Measurements from ENCODE around the gene FRK.
"Not testable (repeated sequence)": the region's sequence is repeated elsewhere in the genome, so short reads cannot be mapped to it uniquely, and the experiment has no call there.

The FRK gene

DNA sequence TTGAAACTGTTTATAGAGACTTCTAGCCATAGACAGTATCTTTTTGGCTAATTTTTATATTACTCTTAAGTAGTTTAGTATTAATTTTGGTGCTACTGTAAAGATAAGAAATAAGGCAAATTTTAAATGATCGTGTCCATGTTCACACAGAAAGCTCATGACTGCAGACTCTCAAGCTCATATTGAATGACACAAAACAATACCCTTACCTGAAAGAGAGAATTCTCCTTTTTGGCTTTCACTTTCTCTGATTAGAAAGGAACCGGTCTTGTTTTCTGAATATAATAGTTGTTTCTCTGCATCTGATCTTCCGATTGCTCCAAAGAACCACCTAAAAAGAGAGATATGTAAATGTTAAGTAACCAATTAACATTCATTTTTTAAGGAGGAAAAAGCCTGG, 57.0 kb downstream of the FRK start:
- DNase-seq: no peak

DNA sequence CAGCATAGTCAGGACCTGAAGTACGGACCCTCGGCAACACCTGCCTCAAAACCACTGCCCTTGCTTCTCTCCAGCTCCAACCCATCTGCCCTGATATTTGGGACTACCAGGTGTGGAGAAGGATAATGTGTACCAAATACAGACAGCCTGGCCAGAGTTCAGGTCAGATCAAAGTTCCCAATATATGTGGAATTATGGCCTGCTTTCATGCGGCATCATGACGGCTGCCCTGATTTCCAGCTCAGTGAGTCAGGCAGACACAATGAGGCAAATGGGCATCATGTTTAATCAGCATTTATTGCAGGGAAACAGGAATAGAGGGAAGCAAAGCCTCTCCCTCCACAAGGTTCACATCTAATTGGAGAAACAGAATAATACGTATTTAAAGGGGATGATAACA, 57.9 kb downstream of the FRK start:
- no peak for DNase-seq

DNA sequence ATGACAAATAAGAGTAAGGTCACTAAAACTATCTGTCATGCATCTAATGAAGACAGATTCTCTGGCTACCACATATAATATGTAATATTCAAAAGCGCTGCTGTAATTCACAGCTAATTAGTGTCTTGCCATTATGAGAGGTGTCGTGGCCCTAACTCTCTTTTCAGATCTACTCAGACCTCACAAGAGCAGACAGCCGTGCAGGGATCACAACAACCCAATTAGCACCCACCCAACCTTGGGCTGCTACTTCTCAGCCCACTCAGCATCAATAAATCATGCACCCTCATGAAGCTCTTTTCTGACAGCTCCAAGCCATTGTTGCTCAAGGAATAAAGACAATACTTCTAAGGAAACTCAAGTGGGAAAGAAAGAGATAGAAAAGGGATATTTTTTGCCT, 61.5 kb downstream of the FRK start:
- no peak for DNase-seq

DNA sequence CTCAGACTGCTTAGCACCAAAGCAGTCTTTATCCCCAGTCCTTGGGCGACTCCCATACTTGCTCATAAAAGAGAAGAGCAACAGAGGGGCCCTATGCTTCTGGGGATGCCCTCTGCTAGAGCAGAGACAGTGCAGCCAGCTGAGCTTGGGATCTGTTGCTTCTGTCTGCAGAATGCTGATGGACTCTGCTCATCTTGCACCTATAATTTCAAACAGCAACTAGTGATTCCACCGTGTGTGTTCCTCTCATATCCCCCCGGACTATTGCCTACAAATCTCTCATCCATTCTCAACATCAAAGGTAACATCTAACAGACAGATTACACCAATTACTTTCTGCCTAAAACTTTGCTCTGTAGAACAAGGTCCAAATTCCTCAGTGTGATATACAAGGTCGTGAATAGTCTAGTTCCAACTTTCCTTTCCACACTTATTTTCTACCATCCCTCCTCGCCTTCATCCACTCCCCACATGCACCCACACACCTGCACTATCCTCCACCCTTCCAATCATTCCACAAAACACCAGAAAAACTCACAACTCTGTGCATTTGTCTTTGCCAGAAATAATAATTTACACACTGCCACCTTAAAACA, 62.6 kb downstream of the FRK start:
- DNase-seq: no peak

- DNase-seq: no peak
Measured at GRCh38 chr6:115986026-115986425, 74.7 kb downstream of the FRK start.

DNA sequence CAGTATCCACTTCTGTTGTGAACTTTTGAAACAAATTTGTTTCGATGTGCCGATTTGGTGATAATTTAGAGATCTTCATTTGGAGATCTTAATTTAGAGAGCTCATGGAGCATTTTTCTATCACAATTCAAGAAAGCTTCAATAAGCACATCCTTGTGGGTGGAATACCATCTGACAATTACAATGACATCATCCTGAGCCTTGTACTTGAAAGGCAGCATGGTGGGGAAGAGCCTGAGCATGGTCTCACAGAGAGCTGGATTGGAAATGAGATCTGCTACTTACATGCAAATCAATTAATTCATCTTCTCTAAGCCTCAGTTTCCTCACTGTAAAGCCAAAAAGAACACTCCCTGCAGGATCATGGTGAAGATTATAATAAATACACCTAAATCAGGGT, 75.9 kb downstream of the FRK start:
- no peak for DNase-seq

DNA sequence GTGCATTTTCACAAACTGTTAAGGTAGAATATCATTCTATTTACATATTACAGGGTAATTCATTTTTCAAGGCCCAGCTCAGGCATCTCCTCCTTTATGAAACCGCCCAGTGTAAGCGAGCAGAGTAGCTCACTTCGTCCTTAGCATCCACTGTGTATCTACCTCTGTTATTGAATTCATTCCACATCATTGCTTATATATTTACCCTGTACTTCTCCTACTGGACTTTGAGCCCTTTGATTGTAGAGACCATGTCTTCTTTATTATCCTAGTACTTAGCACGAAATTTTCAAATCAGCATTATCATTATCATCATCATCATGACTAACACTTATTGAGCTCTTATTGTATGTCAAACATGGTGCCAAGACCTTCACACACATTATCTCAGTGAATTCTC, 76.7 kb downstream of the FRK start:
- no peak for DNase-seq

DNA sequence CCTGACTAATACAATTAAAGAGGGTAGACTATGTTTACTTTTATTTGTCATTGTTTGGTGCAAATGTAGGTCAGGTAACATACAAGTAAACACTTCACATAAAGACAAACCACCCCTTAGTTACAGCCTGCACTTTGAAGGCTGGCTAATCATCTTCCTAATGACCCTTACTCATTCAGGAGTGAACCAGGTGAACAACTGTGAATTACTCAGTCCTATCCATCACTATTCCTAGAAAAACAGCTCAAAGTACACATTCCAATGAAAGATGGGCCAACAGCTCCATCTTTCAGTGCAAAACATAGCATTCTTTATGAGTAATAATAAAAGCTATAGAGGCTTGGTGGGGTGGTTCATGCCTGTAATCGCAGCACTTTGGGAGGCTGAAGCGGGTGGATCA, 78.2 kb downstream of the FRK start:
- no peak for DNase-seq

GRCh38 chr6:115977220-115977619, 83.5 kb downstream of the FRK start:
- DNase-seq: no peak

DNA sequence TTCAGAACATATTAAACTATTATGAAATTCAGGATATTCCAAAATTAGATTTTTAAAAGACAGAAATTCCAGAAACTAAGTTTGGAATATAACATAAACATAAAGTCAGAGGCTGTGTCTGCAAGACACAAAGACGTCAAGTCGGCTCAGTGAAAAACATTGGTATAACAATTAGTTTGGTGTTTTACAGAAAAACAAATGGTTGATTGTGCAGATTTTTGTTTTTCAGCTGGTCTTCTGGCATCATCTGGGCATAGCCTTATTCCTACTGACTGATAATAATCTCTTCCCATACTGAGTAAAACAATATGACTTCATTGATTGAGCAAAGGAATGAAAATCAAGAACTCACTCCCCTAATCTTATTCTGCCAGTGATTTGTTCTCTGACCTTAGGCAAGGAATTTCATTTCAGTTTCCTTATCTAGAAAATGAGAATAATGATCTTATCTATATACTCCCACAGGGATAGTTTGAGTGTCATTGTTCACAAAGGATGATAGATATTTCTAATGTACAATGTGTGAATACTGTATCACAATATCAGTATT, 84.3 kb downstream of the FRK start:
- DNase-seq: no peak

GRCh38 chr6:115972679-115973078, 88.0 kb downstream of the FRK start:
- peak; percentile 19 for DNase-seq

DNA sequence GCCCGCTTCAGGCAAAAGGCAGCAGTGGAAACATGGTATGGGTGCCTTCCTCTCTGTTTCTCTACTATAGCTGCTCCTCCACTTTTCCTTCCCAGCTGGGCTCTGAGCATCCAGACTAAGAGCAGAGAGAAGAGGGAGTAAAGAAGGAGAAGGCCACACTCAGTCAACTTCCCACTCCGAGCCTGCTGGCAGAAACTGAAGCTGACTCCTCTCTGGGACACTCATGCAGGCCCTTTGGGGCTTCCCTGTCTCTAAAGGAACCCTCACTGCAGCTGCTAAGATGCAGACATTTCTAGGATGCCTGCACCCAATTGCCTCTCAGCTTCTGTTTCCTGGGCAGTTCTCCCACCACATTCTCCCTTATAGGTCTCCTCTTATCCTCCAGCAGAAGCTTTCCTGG, 88.9 kb downstream of the FRK start:
- no peak for DNase-seq

DNA sequence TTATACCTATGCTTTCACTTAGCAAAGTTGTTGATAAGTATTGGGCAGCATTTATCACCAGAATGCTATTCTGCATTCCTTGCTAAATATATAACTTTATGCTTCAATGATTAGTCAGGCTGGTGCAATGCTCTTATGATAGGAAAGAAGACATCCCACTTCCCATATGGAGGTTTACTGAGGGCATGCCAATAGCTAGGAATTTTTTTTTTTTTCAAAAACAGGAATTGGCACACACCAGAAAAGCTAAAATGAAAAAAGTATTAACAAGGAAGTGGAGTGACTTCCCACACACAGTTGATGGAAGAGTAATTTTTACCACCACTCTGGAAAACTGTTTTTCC, 90.8 kb downstream of the FRK start:
- DNase-seq: peak; percentile 79

DNA sequence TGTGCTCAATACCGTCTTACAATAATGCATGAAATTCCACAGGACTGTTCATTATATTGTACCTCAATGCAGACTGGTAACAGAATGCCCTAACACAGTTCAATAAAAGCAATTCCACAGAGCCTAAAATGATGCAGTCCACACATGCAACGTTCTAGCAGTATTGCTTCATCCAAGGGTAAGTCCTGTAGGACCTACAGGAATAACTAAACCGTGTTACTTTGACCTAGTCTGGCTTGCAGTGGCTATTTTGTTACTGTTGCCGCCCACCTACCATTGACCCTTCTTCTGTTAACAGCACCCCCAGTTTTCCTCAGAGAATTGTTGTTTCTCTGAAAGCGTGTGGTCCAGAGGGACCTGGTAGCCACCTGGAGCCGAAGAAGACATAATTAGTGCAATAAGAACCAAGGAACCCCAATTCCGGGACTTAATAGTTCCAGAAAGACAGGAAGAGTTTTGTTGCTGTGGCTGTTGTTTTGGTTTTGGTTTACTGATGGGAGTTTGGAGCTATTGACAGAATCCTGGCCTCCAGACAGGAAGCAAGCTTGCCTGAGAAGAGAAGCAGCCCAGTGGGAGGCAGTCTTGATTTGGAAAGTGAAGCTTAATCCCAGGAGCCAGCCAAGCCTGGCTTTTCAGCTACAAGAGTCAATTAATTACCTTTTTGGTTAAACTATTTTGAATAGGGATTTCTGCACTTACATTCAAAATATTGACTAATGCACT, 91.3 kb downstream of the FRK start:
- peak; percentile 13 for DNase-seq

DNA sequence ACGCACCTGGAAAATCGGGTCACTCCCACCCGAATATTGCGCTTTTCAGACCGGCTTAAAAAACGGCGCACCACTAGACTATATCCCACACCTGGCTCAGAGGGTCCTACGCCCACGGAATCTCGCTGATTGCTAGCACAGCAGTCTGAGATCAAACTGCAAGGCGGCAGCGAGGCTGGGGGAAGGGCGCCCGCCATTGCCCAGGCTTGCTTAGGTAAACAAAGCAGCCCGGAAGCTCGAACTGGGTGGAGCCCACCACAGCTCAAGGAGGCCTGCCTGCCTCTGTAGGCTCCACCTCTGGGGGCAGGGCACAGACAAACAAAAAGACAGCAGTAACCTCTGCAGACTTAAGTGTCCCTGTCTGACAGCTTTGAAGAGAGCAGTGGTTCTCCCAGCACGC, 100.4 kb downstream of the FRK start:
- not testable (repeated sequence) for DNase-seq

DNA sequence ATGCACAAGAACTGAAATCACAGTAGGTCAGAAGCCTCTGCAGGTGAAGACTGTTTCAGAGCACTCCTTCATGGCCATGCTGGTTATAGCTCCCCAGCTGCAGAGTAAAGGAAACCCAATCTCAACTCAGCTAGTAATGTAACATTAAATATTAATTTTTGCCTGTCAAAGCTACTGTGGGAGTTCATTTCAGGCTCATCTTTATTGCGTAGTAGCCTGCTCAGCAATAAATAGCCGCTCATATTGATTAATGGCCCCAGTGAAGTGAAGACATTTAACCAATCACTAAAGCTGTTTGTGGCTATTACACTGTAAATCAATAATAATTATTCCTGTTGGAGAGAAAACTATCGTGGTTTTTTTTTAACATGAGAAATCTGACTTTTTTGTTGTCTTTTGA, 101.7 kb downstream of the FRK start:
- no peak for DNase-seq

- DNase-seq: no peak
Measured at GRCh38 chr6:115954740-115955139, 106.0 kb downstream of the FRK start.

- DNase-seq: no peak
Measured at GRCh38 chr6:115948751-115949150, 111.9 kb downstream of the FRK start.

DNA sequence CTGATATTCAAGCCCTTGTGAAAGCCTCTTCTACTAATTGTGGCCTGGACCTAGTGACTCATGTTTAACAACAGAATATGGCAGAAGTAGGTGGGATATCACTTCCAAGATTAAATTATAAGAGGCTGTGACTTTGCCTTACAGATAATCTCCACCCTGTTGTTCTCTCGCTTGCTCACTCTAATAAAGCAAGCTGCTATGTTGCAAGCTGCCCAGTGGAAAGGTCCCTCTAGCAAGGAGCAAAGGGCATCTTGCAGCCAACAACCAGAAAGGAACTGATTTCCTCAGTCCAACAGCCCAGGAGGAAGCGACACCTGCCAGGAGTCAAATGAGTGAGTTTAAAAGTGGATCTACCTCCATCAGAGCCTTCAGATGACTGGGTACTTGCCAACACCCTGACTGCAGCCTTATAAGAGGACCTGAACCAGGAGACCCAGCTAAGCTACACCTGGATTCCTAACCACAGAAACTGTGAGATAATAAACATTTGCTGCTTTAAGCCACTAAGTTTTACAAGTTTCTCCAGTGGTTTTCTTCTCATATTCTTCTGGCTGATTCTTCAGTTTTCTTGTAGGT, 112.6 kb downstream of the FRK start:
- no peak for DNase-seq

- peak; percentile 17 for DNase-seq
Measured at GRCh38 chr6:115945812-115946211, 114.9 kb downstream of the FRK start.

GRCh38 chr6:115945306-115945705, 115.4 kb downstream of the FRK start:
- DNase-seq: no peak

- not testable (repeated sequence) for DNase-seq
Measured at GRCh38 chr6:115944829-115945228, 115.9 kb downstream of the FRK start.

GRCh38 chr6:115937502-115937901, 123.2 kb downstream of the FRK start:
- not testable (repeated sequence) for DNase-seq

DNA sequence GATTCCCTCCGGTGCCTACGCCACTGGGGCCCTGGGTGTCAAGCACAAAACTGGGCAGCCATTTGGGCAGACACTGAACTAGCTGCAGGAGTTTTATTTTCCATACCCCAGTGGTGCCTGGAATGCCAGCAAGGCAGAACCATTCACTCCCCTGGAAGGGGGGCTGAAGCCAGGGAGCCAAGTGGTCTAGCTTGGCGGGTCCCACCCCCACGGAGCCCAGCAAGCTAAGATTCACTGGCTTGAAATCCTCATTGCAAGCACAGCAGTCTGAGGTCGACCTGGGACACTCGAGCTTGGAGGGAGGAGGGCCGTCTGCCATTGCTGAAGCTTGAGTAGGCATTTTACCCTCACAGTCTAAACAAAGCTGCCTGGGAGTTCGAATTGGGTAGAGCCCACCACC, 125.3 kb downstream of the FRK start:
- DNase-seq: no peak

DNA sequence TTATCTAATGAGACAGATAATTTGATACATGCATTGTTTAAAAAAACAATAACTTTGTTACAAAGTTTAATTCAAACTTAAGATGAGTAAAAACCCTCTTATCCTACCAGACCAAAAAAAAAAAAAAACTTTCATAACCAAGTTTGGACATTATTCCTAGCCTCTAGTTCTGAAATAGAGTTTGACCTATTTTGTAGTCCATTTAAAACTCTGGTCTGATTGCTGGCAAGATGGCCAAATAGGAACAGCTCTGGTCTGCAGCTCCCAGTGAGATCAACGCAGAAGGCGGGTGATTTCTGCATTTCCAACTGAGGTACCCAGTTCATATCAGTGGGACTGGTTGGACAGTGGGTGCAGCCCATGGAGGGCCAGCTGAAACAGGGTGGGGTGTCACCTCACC, 125.9 kb downstream of the FRK start:
- DNase-seq: no peak

Data from HCEC 1CT (cell line).